AG09309 (cell line): ENCODE data around the gene DPP6.

Source experiments
- DNase-seq: peaks from one replicate; pipeline ENCODE4 v3.0.0-alpha.2; 2010; ENCODE audit warnings: low read depth
- H3K4me3 ChIP-seq: 2 replicates; pipeline ENCODE4 v1.5.1; 2011; ENCODE audit warnings: mild to moderate bottlenecking, low read depth, low read length, moderate library complexity; ENCODE audit not compliant: control insufficient read depth
- TF ChIP-seq, protein P1 (sequence below): IDR thresholded peaks from 2 replicates; pipeline ENCODE4 v1.5.1; 2011; ENCODE audit warnings: mild to moderate bottlenecking, low read depth, low read length, inconsistent platforms; ENCODE audit not compliant: insufficient read depth, control insufficient read depth; ENCODE audit errors: missing control alignments

DPP6 gene

DNA sequence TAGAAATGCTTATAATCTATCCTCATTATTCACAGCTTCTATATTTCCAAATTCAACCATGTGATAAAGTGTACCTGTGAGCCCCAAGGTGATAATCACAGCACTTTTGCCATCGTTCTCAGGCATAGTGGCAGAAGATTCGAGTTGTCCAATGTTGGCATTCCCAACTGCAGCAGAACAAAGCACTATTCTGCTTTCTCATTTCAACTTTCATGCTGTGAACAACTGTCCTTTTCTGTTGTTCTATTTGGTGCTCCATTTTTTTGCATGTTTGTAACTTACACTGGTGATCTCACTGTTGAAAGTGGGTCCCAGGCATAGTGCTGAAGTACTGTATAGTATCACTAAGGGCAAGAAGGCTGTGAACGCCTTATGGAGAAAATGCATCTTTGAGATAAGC lies 512.5 kb downstream of the DPP6 start:
- TF ChIP-seq, protein P1, sequence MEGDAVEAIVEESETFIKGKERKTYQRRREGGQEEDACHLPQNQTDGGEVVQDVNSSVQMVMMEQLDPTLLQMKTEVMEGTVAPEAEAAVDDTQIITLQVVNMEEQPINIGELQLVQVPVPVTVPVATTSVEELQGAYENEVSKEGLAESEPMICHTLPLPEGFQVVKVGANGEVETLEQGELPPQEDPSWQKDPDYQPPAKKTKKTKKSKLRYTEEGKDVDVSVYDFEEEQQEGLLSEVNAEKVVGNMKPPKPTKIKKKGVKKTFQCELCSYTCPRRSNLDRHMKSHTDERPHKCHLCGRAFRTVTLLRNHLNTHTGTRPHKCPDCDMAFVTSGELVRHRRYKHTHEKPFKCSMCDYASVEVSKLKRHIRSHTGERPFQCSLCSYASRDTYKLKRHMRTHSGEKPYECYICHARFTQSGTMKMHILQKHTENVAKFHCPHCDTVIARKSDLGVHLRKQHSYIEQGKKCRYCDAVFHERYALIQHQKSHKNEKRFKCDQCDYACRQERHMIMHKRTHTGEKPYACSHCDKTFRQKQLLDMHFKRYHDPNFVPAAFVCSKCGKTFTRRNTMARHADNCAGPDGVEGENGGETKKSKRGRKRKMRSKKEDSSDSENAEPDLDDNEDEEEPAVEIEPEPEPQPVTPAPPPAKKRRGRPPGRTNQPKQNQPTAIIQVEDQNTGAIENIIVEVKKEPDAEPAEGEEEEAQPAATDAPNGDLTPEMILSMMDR: no peak
- no peak for DNase-seq
- H3K4me3 ChIP-seq: no peak overlapping the region

DNA sequence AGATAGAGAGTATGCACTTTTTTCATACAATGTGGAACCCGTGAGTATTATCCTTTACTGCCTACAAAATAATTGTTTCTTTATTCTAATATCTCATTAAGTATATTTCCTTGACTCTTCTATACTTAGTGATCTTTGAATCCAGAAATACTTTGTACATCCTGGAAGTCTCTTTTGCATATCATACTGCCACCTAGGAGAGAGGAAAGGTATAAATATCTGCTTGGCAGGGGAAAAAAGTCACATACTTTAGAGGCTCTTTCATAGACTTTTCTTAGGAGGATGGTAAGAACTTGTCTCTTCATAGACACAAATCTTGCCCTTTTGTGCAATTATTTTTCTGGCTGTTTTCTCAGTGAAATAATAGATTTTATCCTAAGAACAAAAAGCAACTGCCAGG lies 514.7 kb downstream of the DPP6 start:
- no peak overlapping the region for H3K4me3 ChIP-seq
- TF ChIP-seq, protein P1: no peak
- DNase-seq: no peak

DNA sequence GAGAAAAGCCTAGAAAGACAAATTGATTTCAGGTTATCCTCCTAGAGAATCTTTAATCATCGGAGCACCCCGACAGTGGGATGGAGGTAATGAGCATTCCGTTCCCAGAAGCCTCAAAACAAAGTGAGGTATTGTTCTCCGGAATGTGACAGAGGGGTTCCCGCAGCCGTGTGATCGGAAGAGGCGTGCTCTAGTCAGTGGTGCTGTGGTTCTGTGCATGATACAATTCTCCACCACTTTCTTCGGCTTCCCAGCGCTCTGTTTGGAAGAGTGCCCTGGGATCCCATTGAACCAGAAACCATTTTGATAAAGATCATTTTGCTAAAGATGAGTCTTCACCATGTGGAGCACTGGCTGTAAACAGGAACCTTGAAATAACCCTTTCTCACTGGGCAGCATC lies 516.1 kb downstream of the DPP6 start:
- no peak for DNase-seq
- TF ChIP-seq, protein P1: no peak
- H3K4me3 ChIP-seq: no peak overlapping the region

DNA sequence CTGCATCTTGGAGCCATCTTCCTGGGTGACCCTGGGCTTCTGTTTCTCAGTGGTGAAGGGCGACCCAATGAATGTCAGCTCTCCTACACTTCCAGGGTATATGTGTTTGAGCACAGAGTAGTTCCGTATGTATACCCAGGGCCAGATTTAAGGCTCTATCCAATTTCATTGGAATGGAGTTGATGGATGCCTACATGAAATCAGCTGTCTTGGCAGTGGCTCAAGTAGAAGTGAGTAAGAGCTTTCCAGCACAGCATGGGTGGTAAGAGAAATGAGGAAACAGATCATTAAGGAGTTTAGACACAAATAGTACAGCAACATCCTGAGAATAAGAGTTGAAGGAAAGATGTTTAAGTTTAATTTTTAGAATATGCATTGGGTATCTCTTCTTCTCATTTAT lies 517.7 kb downstream of the DPP6 start:
- H3K4me3 ChIP-seq: no peak overlapping the region
- TF ChIP-seq, protein P1: no peak

DNA sequence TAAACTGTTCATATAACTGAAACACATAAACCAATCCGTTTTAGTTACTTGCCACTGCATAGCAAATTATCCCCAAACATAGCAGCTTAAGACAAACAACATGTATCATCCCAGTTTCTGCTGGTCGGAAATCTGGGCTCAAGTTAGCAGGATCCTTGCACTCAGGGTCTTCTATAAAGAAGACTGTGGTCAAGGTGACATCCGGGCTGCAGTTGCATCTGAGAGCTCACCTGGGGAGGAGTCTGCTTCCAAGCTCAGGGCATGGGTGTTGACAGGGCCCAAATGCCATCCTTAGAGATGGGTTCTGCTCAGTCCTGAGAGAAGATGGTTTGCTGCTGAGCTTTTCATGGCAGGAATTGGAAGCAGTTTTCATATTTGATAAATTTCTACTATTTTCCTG lies 519.6 kb downstream of the DPP6 start:
- no peak overlapping the region for H3K4me3 ChIP-seq
- TF ChIP-seq, protein P1: no peak
- no peak for DNase-seq

More for the DNA sequence above, 517.7 kb downstream of the DPP6 start:
- no peak for DNase-seq

DNA sequence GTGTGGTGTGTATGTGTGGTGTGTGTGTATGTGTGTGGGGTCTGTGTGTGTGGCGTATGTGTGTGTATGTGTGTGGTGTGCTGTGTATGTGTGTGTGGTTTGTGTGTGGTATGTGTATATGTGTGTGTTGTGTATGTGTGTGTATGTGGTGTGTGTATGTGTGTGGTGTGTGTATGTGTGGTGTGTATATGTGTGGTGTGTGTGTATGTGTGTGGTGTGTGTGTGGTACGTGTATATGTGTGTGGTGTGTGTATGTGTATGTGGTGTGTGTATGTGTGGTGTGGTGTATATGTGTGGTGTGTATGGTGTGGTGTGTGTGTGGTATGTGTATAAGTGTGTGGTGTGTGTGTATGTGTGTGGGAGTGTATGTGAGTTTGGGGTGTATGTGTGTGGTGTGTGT lies 522.0 kb downstream of the DPP6 start:
- no peak overlapping the region for H3K4me3 ChIP-seq
- TF ChIP-seq, protein P1: no peak
- no peak for DNase-seq

DNA sequence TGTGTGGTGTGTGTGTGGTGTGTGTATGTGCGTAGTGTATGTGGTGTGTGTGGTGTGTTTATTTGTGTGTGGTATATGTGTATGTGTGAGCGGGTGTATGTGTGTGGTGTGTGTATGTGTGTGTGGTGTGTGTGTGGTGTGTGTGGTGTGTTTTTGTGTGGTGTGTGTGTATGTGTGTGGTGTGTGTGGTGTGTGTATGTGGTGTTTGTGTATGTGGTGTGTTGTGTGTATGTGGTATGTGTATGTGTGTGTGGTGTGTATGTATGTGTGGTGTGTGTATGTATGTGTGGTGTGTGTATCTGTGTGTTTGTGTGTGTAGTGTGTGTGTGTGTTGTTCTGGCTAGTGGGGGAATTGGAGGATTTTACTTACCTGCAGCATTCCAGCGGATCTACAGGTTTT lies 523.3 kb downstream of the DPP6 start:
- TF ChIP-seq, protein P1: no peak
- no peak for DNase-seq

More for the DNA sequence above, 523.3 kb downstream of the DPP6 start:
- no peak overlapping the region for H3K4me3 ChIP-seq
